GM19023 (cell line): ENCODE data around the gene PTPRE.

Experiments used
- ATAC-seq: cut with Tn5 transposase; IDR thresholded peaks from one replicate; pipeline ENCODE4 v1.9.1; 2021; ENCODE audit warnings: mild to moderate bottlenecking, moderate library complexity; ENCODE audit not compliant: unreplicated experiment

Gene PTPRE

GRCh38 chr10:127882391-127882790 lies 24.5 kb upstream of the PTPRE start:
- ATAC-seq = no peak

DNA sequence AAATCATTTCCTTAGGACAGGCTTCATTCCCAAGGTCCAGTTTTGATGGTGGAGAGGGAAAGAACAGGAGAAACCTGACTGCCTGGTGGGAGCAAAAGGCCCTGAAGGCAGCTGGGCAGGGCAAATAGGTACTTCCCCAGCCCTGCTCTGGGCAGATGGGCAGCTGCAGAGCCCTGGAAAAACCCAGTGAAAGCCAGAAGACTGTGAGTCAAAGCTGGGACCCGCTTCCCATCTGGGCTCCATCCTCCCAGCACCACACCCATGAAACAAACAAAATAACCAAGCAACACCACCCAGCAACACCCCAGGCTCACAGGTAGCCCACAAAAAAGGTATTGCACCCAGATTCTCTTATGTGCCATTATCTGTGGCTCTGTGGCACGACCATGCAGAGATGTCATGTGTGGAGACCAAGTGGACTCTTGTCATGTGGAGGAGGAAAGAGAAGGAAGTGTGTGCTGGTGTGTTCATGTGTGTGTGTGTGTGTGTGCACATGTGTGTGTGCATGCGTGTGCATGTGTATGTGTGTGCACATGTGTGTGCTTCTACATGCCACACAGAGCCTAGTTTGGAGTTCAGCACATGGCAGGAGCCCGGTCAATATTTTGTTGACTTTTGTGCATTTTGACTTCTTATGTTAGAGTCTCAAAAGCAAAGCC lies 24.0 kb upstream of the PTPRE start:
- ATAC-seq = no peak

GRCh38 chr10:127883516-127883915 lies 23.4 kb upstream of the PTPRE start:
- ATAC-seq = no peak

DNA sequence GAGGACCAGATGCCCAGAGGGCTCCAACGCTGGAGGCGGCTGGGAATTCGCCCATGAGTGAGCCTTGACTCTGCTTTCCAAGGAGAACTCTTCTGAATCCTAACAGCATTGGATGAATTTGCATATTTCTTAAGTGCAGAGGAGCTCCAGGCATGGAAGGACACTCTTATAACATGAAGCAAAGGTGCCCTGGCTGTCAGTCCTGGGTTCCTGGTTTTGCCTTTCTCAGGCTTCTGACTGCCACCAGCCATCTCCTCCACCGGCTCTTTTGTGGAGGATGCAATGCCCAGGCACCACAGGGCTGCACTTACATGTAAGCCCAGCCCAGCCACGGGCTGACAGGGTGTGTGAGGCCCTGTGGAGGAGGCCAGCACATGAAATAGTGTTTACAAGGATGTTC lies 22.4 kb upstream of the PTPRE start:
- no peak for ATAC-seq

GRCh38 chr10:127886371-127887051 lies 20.4 kb upstream of the PTPRE start:
- no peak for ATAC-seq

- no peak for ATAC-seq
These were observed 19.1 kb upstream of the PTPRE start for GRCh38 chr10:127887541-127888415.

- ATAC-seq = no peak
These were observed 18.2 kb upstream of the PTPRE start for GRCh38 chr10:127888521-127889312.

- ATAC-seq = no peak
These were observed 17.2 kb upstream of the PTPRE start for GRCh38 chr10:127889605-127890195.

DNA sequence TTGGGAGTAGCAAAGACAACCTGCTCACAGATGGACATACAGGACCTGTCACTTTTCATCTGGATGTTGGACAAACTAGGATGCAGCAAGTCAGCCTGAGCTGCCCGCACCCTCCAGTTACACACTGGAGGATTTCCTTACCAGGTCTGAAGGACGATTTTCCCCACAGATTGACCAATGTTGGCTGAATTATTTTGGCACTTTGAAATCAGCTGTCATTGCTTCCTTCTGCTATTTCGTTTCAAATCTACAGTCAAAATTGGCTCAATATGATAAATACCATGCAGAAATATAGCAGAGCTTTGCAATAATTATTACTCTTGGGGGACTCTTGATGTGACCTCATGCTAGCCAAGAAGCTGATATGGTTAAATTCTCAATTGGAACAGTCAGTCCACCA lies 16.7 kb upstream of the PTPRE start:
- no peak for ATAC-seq

- no peak for ATAC-seq
These were observed 16.0 kb upstream of the PTPRE start for GRCh38 chr10:127890832-127891334.

GRCh38 chr10:127892743-127893142 lies 14.2 kb upstream of the PTPRE start, which contains the start of gene CLRN3:
TSS of gene CLRN3 (minus strand) at chr10:127892941. CDS start at chr10:127892784, 157 bp downstream.
- no peak for ATAC-seq

DNA sequence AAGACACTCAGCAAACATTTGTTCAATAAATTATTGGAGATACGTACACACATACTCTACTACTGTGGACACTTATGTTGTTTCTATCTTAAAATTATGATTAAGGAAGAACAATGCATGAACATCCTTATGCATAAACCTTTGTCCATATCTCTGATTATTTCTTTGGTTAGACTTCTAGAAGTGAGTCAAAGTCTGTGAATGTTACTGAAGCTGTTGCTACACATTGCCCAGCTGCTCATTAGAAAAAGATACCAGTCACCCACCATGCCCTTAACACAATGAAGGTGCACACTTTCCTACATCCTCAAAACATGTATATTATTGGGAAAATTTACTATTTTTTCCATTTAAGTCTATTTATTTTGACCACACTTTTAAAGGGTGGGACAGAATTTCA lies 12.8 kb upstream of the PTPRE start:
- ATAC-seq = no peak

DNA sequence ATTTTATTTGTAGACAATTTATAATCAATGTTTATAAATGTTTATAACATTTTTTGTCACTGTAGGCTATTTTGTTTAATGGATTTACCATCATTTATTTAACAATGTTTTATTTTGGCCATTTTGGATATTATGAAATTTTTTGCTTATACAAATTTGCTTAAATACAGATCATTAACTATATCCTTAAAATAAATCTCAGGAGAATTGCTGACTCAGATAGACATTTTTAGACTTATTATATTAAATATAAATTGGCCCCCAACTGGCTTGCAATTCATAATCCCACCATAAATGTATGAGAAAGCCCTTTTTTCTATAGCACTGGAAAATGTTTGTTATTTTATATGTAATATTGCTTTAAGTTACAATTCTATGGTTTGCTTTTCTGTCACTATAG lies 10.3 kb upstream of the PTPRE start:
- no peak for ATAC-seq

- no peak for ATAC-seq
These were observed 9.7 kb upstream of the PTPRE start for GRCh38 chr10:127897177-127897576.

GRCh38 chr10:127899766-127900387 lies 7.0 kb upstream of the PTPRE start:
- no peak for ATAC-seq

DNA sequence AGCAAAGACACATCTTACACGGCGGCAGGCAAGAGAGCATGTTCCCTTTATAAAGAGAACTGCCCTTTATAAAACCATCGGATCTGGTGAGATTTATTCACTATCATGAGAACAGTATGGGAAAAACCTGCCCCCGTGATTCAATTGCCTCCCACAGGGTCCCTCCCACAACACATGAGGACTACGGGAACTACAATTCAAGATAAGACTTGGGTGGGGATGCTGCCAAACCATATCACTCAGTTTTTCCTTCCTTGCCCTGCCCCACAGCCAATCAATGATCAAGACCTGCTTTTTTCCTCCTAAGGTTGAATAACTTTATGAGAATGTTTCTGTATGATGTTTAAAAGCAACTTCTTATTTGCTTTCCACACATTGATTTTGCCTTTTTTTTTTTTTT lies 3.1 kb upstream of the PTPRE start:
- ATAC-seq = no peak

DNA sequence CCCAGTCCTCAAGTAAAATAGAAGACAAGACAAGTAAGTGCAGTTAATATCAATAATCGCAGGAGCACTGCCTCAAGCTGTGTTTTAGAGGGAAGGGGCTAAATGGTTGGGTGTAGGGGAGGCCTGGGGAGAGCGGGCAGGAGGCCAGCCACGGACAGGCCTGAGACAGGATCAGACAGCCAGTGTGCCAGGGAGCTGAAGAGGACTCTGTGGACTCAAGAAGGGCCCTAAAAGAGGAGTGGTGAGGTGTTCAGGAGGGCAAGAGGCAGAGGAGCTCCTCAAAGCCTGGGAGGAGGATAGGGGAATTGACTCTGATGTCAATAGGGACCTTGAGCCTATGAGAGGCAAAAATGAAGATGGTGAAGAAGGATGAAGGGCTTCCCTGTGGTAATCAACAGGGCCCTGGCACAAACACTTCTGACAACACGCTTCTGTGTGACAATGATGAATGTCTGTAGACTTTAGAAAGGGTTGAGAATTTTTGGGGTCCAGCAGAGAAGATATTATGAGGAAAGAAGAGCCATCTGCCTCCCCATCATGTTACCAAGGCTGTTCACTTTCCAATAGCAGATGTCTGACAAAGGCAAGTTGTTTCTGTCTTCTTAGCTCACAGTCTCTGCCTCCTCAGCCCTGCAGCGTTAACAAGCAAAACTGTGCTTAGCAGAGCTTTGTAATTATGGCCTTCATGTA lies 2.4 kb upstream of the PTPRE start:
- ATAC-seq = no peak

GRCh38 chr10:127905001-127905847 lies 1.7 kb upstream of the PTPRE start:
- no peak for ATAC-seq
